Measurements from ENCODE around the gene RCSD1.
"Not testable (repeated sequence)": the region's sequence is repeated elsewhere in the genome, so short reads cannot be mapped to it uniquely, and the experiment has no call there.

RCSD1 gene

GRCh38 chr1:167717351-167717750 lies 87.3 kb downstream of the RCSD1 start:
- no peak for TF ChIP-seq CTCF (IDR thresholded peaks at IDR 0.05; ENCODE audit: extremely low read depth, missing control alignments)
- no peak for DNase-seq (ENCODE audit: low spot score)

- TF ChIP-seq CTCF (IDR thresholded peaks at IDR 0.05; ENCODE audit: extremely low read depth, missing control alignments) = no peak
- no peak for DNase-seq (ENCODE audit: low spot score)
Measured at GRCh38 chr1:167718914-167719691, 89.1 kb downstream of the RCSD1 start.

GRCh38 chr1:167719715-167720421 lies 89.8 kb downstream of the RCSD1 start:
- not testable (repeated sequence) for DNase-seq (ENCODE audit: low spot score)

GRCh38 chr1:167720965-167721616 lies 91.1 kb downstream of the RCSD1 start:
- peak; percentile 7 for TF ChIP-seq CTCF (IDR thresholded peaks at IDR 0.05; ENCODE audit: extremely low read depth, missing control alignments)
- DNase-seq (ENCODE audit: low spot score) = no peak

- no peak for TF ChIP-seq CTCF (IDR thresholded peaks at IDR 0.05; ENCODE audit: extremely low read depth, missing control alignments)
- peak; percentile 99 for DNase-seq (ENCODE audit: low spot score)
Measured at GRCh38 chr1:167721617-167722151, 91.7 kb downstream of the RCSD1 start, which contains the start of gene MPZL1. TSS of gene MPZL1 (plus strand) at chr1:167721982. CDS start at chr1:167722152, 170 bp downstream.

- no peak for DNase-seq (ENCODE audit: low spot score)
- TF ChIP-seq CTCF (IDR thresholded peaks at IDR 0.05; ENCODE audit: extremely low read depth, missing control alignments) = no peak
Measured at GRCh38 chr1:167722152-167722869, 92.3 kb downstream of the RCSD1 start.

GRCh38 chr1:167722870-167723251 lies 92.8 kb downstream of the RCSD1 start:
- no peak for TF ChIP-seq CTCF (IDR thresholded peaks at IDR 0.05; ENCODE audit: extremely low read depth, missing control alignments)
- no peak for DNase-seq (ENCODE audit: low spot score)

All from GM20000 (cell line).